Measurements from ENCODE around the gene TNFRSF12A.
"Not testable (repeated sequence)": the region's sequence is repeated elsewhere in the genome, so short reads cannot be mapped to it uniquely, and the experiment has no call there.

Gene TNFRSF12A

DNA sequence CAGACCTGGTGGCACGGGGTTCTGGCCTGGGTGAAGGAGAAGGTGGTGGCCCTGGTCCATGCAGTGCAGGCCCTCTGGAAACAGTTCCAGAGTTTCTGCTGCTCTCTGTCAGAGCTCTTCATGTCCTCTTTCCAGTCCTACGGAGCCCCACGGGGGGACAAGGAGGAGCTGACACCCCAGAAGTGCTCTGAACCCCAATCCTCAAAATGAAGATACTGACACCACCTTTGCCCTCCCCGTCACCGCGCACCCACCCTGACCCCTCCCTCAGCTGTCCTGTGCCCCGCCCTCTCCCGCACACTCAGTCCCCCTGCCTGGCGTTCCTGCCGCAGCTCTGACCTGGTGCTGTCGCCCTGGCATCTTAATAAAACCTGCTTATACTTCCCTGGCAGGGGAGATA, 49.0 kb downstream of the TNFRSF12A start:
- not testable (repeated sequence) for DNase-seq

DNA sequence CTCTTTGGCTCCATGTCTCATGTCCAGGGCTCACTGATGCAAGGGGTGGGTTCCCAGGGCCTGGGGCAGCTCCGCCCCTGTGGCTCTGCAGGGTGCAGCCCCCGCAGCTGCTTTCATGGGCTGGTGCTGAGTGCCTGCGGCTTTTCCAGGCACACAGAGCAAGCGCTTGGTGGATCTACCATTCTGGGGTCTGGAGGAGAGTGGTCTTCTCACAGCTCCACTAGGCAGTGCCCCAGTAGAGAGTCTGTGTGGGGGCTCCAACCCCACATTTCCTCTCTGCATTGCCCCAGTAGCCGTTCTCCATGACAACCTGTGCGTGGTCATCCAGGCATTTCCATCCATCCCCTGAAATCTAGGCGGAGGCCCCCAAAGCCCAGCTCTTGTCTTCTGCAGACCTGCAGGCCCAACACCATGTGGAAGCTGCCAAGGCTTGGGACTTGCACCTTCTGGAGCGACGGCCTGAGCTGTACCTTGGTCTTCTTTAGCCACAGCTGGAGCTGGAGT, 50.5 kb downstream of the TNFRSF12A start:
- DNase-seq: no peak

DNA sequence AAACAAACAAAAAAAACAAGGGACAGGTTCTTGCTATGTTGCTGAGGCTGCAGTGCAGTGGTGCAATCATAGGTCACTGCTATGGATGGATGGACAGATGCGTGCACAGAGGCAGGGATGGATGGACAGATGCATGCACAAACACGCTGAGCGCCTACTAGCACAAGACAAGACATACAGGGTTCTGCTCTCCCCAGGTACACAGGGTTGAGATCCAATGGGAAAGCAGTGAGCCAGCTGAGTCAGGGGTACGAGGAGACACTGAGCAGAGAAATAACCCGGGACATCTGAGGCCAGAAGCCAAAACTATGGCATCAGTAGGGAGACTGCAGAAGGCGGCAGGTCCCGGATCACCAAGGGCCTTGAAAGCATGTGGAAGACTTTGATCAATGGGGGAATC, 51.5 kb downstream of the TNFRSF12A start:
- no peak for DNase-seq

All from stimulated activated naive CD4-positive, alpha-beta T cell (primary cell).